NCI-H345 treated with DMSO at 0.1 percent for 48 hours (cell line): Measurements from ENCODE around the gene UGT1A10.

Experiments
- DNase-seq: peaks from one replicate; lab custom pipeline; 2025; ENCODE audit not compliant: unreplicated experiment; lab: John Stamatoyannopoulos, UW

The UGT1A10 gene

GRCh38 chr2:233819884-233820773 is 183.9 kb downstream of the UGT1A10 start:
- DNase-seq: no peak

- no peak for DNase-seq
These were observed 184.5 kb downstream of the UGT1A10 start for GRCh38 chr2:233820774-233821105.

- no peak for DNase-seq
These were observed 184.9 kb downstream of the UGT1A10 start for GRCh38 chr2:233821196-233821595.

GRCh38 chr2:233821709-233822100 is 185.5 kb downstream of the UGT1A10 start:
- no peak for DNase-seq

GRCh38 chr2:233822101-233822771 is 186.0 kb downstream of the UGT1A10 start:
- no peak for DNase-seq
